Osteoblast (primary cell): Measurements from ENCODE around the gene GALNT16. TPM values are rescaled to one million over a fixed set of nuclear protein-coding genes. Genes with fewer than 3 reads are reported as not detected.

Experiments used
- DNase-seq: peaks from one replicate; pipeline ENCODE4 v3.0.0; 2011; ENCODE audit warnings: low spot score, mixed read lengths; ENCODE audit not compliant: insufficient read length; ENCODE audit errors: missing footprints
- H2AFZ ChIP-seq: 2 replicates; pipeline ENCODE4 v1.6.0; 2011; ENCODE audit warnings: mild to moderate bottlenecking, low read length
- H3K27ac ChIP-seq: 2 replicates; pipeline ENCODE4 v1.5.1; 2011; ENCODE audit warnings: mild to moderate bottlenecking, low read depth, low read length, moderate library complexity
- H3K27me3 ChIP-seq: 2 replicates; pipeline ENCODE4 v1.6.0; 2012; ENCODE audit warnings: mild to moderate bottlenecking, control low read depth, inconsistent platforms, low read length, moderate library complexity; ENCODE audit not compliant: insufficient read depth
- H3K36me3 ChIP-seq: 2 replicates; pipeline ENCODE4 v1.5.1; 2011; ENCODE audit warnings: mild to moderate bottlenecking, low read length, control low read depth, moderate library complexity; ENCODE audit not compliant: insufficient read depth
- H3K4me1 ChIP-seq: 2 replicates; pipeline ENCODE4 v1.5.1; 2011; ENCODE audit warnings: mild to moderate bottlenecking, low read length, control low read depth, moderate library complexity; ENCODE audit not compliant: insufficient read depth
- H3K4me2 ChIP-seq: 2 replicates; pipeline ENCODE4 v1.6.0; 2011; ENCODE audit warnings: mild to moderate bottlenecking, low read length; ENCODE audit not compliant: insufficient read depth
- H3K4me3 ChIP-seq: fragments of 200-600 bp; sonication (generic); 3 replicates; pipeline ENCODE4 v1.5.1; 2012; ENCODE audit warnings: mild to moderate bottlenecking, low read length, inconsistent platforms; ENCODE audit not compliant: insufficient read depth
- H3K79me2 ChIP-seq: 2 replicates; pipeline ENCODE4 v1.6.0; 2012; ENCODE audit warnings: mild to moderate bottlenecking, low read length, control low read depth, inconsistent platforms; ENCODE audit not compliant: insufficient read depth
- H3K9me3 ChIP-seq: 2 replicates; pipeline ENCODE4 v1.5.1; 2011; ENCODE audit warnings: low read depth, low read length, control low read depth
- H4K20me1 ChIP-seq: 2 replicates; pipeline ENCODE4 v1.6.0; 2012; ENCODE audit warnings: mild to moderate bottlenecking, low read length, control low read depth; ENCODE audit not compliant: insufficient read depth
- total RNA-seq: library from RNA; depleted of rRNA; stranded (reverse); fragments of >200 nt; gene quantifications from 2 replicates; pipeline ENCODE4 v1.2.3, GENCODE V29; 2012
- TF ChIP-seq, protein P1 (sequence below): IDR thresholded peaks from 2 replicates; pipeline ENCODE4 v1.5.1; 2011; ENCODE audit warnings: mild to moderate bottlenecking, low read depth, low read length, moderate library complexity; ENCODE audit errors: extremely low read depth

GALNT16 gene
- total RNA-seq, 1 donor: 4.0 TPM

DNA sequence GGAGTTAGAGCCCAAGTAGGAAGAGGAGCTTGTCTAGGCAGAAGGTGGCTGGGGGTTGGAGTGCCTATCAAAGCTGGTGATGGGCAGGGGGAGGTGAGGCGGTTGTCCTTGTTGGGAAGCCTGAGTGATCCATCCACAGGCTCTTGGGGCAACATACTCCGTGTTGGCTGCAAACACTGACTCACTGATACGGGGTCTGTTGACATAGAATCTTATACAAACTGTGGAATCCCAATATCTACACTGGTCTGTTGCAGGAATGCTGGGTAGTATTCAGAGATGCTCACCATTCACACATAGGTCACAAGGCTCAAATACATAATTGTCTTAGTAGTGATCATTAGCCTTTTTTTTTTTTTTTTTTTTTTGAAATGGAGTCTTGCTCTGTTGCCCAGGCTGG is 112.2 kb downstream of the GALNT16 start:
- Histone ChIP-seq H3K27me3 (no peaks in the 10 kb centered on the region), H4K20me1 (peaks cover 3% of the 10 kb centered on the region), H3K27ac (no peak overlapping the region), H3K36me3 (peaks cover 22% of the 10 kb centered on the region), H3K4me1 (peaks cover 3% of the 10 kb centered on the region), H3K4me3 (no peak overlapping the region), H2AFZ (no peak overlapping the region), H3K4me2 (no peak overlapping the region), H3K79me2 (no peaks in the 10 kb centered on the region), H3K9me3 (no peaks in the 10 kb centered on the region)
- TF ChIP-seq, protein P1, sequence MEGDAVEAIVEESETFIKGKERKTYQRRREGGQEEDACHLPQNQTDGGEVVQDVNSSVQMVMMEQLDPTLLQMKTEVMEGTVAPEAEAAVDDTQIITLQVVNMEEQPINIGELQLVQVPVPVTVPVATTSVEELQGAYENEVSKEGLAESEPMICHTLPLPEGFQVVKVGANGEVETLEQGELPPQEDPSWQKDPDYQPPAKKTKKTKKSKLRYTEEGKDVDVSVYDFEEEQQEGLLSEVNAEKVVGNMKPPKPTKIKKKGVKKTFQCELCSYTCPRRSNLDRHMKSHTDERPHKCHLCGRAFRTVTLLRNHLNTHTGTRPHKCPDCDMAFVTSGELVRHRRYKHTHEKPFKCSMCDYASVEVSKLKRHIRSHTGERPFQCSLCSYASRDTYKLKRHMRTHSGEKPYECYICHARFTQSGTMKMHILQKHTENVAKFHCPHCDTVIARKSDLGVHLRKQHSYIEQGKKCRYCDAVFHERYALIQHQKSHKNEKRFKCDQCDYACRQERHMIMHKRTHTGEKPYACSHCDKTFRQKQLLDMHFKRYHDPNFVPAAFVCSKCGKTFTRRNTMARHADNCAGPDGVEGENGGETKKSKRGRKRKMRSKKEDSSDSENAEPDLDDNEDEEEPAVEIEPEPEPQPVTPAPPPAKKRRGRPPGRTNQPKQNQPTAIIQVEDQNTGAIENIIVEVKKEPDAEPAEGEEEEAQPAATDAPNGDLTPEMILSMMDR: no peak
- DNase-seq: no peak

DNA sequence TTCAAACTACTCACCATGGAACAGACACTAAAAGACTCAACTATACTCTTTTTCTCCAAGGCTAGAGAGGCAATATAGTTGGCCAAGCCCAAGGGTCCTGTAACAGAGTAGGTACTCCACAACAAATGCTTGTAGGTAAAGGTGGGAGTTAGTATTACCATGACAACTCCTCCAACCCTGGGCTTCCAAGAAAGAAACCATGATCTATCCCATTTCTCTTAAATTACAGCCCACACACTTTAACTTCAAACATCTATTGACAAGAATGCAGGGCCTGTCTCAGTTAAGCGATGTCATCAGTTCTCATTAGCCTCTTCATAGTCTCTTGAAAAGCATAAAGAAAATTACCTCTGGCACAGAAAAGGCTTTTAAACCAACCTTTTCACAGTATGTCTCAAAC is 113.1 kb downstream of the GALNT16 start:
- TF ChIP-seq, protein P1: no peak
- no peaks in the 10 kb centered on the region for H3K27me3 ChIP-seq
- peaks cover 23% of the 10 kb centered on the region for H3K36me3 ChIP-seq

DNA sequence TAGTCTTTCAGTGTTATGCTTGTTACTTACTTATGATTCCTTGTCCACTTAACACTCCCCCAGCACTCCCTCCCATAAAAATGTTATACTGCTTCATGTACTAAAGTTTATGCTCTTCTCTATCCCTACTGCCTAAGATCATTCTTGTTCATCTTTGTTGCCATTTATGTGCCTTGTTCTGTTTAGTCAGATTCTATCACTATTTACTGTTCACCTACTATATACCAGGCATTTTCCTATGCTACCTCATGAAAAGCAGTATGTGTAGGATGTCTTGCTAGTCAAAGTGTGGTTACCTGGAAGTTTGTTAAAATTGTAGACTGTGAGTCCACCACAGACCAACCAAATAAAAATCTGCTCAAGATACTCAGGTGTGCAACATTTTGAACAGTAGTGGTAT is 114.3 kb downstream of the GALNT16 start:
- TF ChIP-seq, protein P1: no peak
- peaks cover 30% of the 10 kb centered on the region for H3K36me3 ChIP-seq

More for the DNA sequence above, 113.1 kb downstream of the GALNT16 start:
- Histone ChIP-seq H3K79me2 (no peaks in the 10 kb centered on the region), H3K4me3 (no peak overlapping the region), H3K9me3 (no peaks in the 10 kb centered on the region), H3K4me1 (peaks cover 3% of the 10 kb centered on the region), H3K27ac (no peak overlapping the region), H2AFZ (no peak overlapping the region), H4K20me1 (peaks cover 3% of the 10 kb centered on the region), H3K4me2 (no peak overlapping the region)
- DNase-seq: no peak

DNA sequence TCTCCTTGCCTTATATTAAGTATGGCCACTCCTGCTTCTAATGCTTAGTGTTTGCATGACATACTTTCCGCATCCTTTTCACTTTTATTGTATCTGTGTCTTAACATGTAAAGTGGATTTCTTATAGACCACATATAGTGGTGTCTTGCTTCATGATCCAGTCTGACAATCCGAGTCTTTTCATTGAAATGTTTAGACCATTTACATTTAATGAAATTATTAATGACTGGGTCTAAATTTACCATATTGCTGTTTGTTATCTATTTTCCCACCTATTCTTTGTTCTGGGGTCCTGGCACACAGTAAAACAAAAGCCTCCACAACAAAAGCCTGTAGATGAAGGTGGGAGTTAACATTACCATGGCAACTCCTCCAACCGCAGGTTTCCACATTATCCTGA is 115.2 kb downstream of the GALNT16 start:
- H3K27me3 ChIP-seq: no peaks in the 10 kb centered on the region
- H3K4me1 ChIP-seq: peaks cover 3% of the 10 kb centered on the region
- H3K9me3 ChIP-seq: no peaks in the 10 kb centered on the region
- no peak overlapping the region for H2AFZ ChIP-seq
- TF ChIP-seq, protein P1: no peak
- H3K4me2 ChIP-seq: no peak overlapping the region
- DNase-seq: no peak
- H3K36me3 ChIP-seq: peaks cover 38% of the 10 kb centered on the region
- peaks cover 4% of the 10 kb centered on the region for H3K79me2 ChIP-seq
- H3K4me3 ChIP-seq: no peak overlapping the region
- H3K27ac ChIP-seq: no peak overlapping the region
- peaks cover 3% of the 10 kb centered on the region for H4K20me1 ChIP-seq

More for the DNA sequence above, 114.3 kb downstream of the GALNT16 start:
- Histone ChIP-seq H4K20me1 (peaks cover 3% of the 10 kb centered on the region), H2AFZ (no peak overlapping the region), H3K4me2 (no peak overlapping the region), H3K4me1 (peaks cover 3% of the 10 kb centered on the region), H3K27ac (no peak overlapping the region), H3K79me2 (no peaks in the 10 kb centered on the region), H3K9me3 (no peaks in the 10 kb centered on the region), H3K4me3 (no peak overlapping the region), H3K27me3 (no peaks in the 10 kb centered on the region)
- no peak for DNase-seq
